SU-DHL-6 (cell line): ENCODE data around the gene SLC25A10.

Experiments
- H2AFZ ChIP-seq: fragments of 200-600 bp; sonication (generic); 2 replicates; pipeline ENCODE4 v1.6.1; 2014; ENCODE audit warnings: low read depth, mild to moderate bottlenecking, moderate library complexity, mixed read lengths, antibody characterized with exemption, low read length; ENCODE audit not compliant: severe bottlenecking
- H3F3A ChIP-seq: fragments of 200-600 bp; shearing (Covaris generic); 2 replicates; pipeline ENCODE4 v1.6.0; 2016; ENCODE audit warnings: antibody characterized with exemption, mild to moderate bottlenecking; ENCODE audit not compliant: insufficient read depth
- H3K27ac ChIP-seq: fragments of 200-600 bp; sonication (generic); 2 replicates; pipeline ENCODE4 v1.5.1; 2016; ENCODE audit warnings: low read depth, mild to moderate bottlenecking, low read length, moderate library complexity, mixed read lengths
- H3K27me3 ChIP-seq: fragments of 200-600 bp; sonication (generic), shearing (Covaris generic); 2 replicates; pipeline ENCODE4 v1.6.0; 2014; ENCODE audit warnings: mild to moderate bottlenecking, low read length
- H3K36me3 ChIP-seq: fragments of 200-600 bp; sonication (generic); 2 replicates; pipeline ENCODE4 v1.6.1; 2014; ENCODE audit warnings: mild to moderate bottlenecking, low read length, mixed read lengths
- H3K4me2 ChIP-seq: fragments of 300-600, 200-600 bp; shearing (Covaris generic), sonication (generic); 2 replicates; pipeline ENCODE4 v1.6.0; 2014; ENCODE audit warnings: low read length, low read depth, mild to moderate bottlenecking; ENCODE audit not compliant: poor library complexity, severe bottlenecking
- H3K4me3 ChIP-seq: fragments of 200-600 bp; sonication (generic); 2 replicates; pipeline ENCODE4 v1.5.1; 2014; ENCODE audit warnings: antibody characterized with exemption, low read length, mild to moderate bottlenecking, mixed read lengths; ENCODE audit not compliant: insufficient read depth, poor library complexity, severe bottlenecking
- H3K79me2 ChIP-seq: fragments of 200-600 bp; sonication (generic); 2 replicates; pipeline ENCODE4 v1.6.1; 2014; ENCODE audit warnings: mild to moderate bottlenecking, low read length, moderate library complexity; ENCODE audit not compliant: insufficient read depth
- H3K9ac ChIP-seq: fragments of 200-600 bp; sonication (generic); 2 replicates; pipeline ENCODE4 v1.7.0; 2014; ENCODE audit warnings: mild to moderate bottlenecking, low read length
- H3K9me2 ChIP-seq: fragments of 200-600 bp; sonication (generic); replicated peaks from 2 replicates; pipeline ENCODE4 v1.6.1; 2014; ENCODE audit warnings: low read length; ENCODE audit not compliant: insufficient read depth
- H3K9me3 ChIP-seq: fragments of 200-600 bp; sonication (generic); 2 replicates; pipeline ENCODE4 v1.6.1; 2014; ENCODE audit warnings: low read length, mixed read lengths; ENCODE audit not compliant: insufficient read depth
- H4K20me1 ChIP-seq: fragments of 200-600 bp; sonication (generic); 2 replicates; pipeline ENCODE4 v1.6.1; 2014; ENCODE audit warnings: low read depth, mild to moderate bottlenecking, antibody characterized with exemption, low read length, moderate library complexity, mixed read lengths
- EZH2phosphoT487 ChIP-seq: fragments of 200-600 bp; sonication (generic), shearing (Covaris generic); conservative IDR thresholded peaks from 2 replicates; pipeline ENCODE4 v1.6.1; 2018; ENCODE audit warnings: mild to moderate bottlenecking, antibody characterized with exemption, low read length, moderate library complexity, mixed read lengths
- TF ChIP-seq, protein P1 (sequence below): fragments of 200-600 bp; sonication (generic); IDR thresholded peaks from one replicate; pipeline ENCODE4 v1.5.1; 2017; ENCODE audit warnings: antibody characterized with exemption, mild to moderate bottlenecking, low read length, moderate library complexity; ENCODE audit not compliant: insufficient read depth, poor library complexity, severe bottlenecking

Gene SLC25A10

DNA sequence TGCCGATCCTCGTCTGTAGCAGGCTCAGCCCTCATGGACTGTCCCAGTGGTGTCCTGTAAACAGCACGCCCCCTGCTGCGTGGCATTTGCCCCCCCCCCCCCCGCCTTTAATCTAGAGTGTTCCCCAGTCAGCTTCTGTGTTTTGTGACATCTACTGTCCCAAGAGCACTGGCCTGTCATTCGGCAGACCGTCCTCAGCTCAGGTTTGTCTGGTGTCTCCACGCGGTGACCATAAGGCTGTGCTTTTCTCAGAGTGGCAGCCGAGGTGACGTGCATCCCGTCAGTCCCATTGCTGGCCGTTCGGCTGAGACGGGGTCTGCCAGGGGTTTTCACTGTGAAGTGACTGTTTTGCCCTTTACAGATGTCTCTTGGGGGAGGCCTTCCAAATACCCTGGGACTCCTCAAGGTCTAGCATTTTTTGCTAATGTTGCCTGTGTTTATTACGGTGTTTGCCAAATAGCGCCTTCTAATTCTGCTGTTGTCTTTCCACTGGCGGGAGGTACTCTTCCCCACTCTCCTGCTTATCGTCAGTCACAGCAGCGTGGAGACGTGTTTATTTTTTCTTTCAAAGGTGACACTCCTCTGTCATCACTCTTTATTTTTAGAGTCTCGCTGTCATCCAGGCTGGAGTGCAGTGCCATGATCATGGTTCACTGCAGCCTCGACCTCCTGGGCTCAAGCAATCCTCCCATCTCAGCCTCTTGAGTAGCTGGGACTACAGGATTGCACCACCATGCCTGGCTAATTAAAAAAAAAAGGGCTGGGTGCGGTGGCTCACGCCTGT lies 14.6 kb upstream of the SLC25A10 start:
- no peaks in the 10 kb centered on the region for H3K9me3 ChIP-seq
- peaks cover 17% of the 10 kb centered on the region; the same call in 1 of the 2 replicates for H3F3A ChIP-seq
- H3K79me2 ChIP-seq, result peaks cover 27% of the 10 kb centered on the region
- peaks cover 2% of the 10 kb centered on the region; the same call in 1 of the 2 replicates for H3K36me3 ChIP-seq
- no peak overlapping the region for H3K4me3 ChIP-seq
- H3K27me3 ChIP-seq, result no peaks in the 10 kb centered on the region
- TF ChIP-seq EZH2phosphoT487, result no peak
- TF ChIP-seq, protein P1, sequence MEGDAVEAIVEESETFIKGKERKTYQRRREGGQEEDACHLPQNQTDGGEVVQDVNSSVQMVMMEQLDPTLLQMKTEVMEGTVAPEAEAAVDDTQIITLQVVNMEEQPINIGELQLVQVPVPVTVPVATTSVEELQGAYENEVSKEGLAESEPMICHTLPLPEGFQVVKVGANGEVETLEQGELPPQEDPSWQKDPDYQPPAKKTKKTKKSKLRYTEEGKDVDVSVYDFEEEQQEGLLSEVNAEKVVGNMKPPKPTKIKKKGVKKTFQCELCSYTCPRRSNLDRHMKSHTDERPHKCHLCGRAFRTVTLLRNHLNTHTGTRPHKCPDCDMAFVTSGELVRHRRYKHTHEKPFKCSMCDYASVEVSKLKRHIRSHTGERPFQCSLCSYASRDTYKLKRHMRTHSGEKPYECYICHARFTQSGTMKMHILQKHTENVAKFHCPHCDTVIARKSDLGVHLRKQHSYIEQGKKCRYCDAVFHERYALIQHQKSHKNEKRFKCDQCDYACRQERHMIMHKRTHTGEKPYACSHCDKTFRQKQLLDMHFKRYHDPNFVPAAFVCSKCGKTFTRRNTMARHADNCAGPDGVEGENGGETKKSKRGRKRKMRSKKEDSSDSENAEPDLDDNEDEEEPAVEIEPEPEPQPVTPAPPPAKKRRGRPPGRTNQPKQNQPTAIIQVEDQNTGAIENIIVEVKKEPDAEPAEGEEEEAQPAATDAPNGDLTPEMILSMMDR, result no peak
- no peak overlapping the region for H2AFZ ChIP-seq
- no peak overlapping the region for H3K27ac ChIP-seq
- no peak overlapping the region for H3K9ac ChIP-seq
- no peaks in the 10 kb centered on the region for H3K9me2 ChIP-seq
- H3K4me2 ChIP-seq, result no peak overlapping the region
- H4K20me1 ChIP-seq, result no peaks in the 10 kb centered on the region

DNA sequence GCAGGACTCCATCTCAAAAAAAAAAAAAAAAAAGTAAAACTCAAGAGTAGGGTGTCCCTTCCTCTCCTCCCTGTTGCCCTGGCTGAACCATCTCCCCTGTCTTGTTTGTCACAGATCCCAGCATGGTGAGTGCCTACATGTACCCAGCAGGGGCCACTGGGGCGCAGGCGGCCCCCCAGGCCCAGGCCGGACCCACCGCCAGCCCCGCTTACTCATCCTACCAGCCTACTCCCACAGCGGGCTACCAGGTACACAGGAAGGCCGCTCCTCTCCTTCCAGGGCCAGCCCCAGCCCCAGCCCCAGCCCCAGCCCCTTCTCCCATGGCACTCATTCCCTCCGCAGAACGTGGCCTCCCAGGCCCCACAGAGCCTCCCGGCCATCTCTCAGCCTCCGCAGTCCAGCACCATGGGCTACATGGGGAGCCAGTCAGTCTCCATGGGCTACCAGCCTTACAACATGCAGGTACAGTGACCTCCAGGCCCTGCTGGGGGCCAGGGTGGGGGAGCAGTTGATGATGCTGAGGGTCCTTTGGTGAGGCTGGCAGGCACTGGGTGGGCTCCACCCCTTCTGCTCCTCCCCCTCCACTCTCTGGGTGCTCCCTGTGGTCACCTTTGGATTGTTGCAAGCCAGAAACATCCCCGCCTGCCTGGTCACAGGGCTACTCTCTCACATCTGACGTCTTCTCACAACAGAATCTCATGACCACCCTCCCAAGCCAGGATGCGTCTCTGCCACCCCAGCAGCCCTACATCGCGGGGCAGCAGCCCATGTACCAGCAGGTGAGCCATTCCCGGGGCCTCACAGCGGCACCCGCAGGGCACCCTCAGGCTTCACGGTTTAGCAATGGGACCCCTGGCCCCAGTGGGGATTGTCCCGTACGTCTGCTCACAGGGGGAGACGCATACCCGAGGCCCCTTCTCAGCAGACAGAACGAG lies 11.5 kb upstream of the SLC25A10 start:
- Histone ChIP-seq H3K9me2 (no peaks in the 10 kb centered on the region), H3K27me3 (no peaks in the 10 kb centered on the region), H3K36me3 (peaks cover 2% of the 10 kb centered on the region; the same call in 1 of the 2 replicates), H3K27ac (peak overlapping the region; percentile 77), H2AFZ (no peak overlapping the region), H4K20me1 (no peaks in the 10 kb centered on the region), H3K4me3 (peak overlapping the region; percentile 98), H3F3A (peaks cover 17% of the 10 kb centered on the region; the same call in 1 of the 2 replicates), H3K4me2 (peak overlapping the region; percentile 71), H3K9me3 (no peaks in the 10 kb centered on the region), H3K9ac (peak overlapping the region; percentile 98), H3K79me2 (peaks cover 53% of the 10 kb centered on the region)
- TF ChIP-seq, protein P1, result no peak
- TF ChIP-seq EZH2phosphoT487, result no peak

DNA sequence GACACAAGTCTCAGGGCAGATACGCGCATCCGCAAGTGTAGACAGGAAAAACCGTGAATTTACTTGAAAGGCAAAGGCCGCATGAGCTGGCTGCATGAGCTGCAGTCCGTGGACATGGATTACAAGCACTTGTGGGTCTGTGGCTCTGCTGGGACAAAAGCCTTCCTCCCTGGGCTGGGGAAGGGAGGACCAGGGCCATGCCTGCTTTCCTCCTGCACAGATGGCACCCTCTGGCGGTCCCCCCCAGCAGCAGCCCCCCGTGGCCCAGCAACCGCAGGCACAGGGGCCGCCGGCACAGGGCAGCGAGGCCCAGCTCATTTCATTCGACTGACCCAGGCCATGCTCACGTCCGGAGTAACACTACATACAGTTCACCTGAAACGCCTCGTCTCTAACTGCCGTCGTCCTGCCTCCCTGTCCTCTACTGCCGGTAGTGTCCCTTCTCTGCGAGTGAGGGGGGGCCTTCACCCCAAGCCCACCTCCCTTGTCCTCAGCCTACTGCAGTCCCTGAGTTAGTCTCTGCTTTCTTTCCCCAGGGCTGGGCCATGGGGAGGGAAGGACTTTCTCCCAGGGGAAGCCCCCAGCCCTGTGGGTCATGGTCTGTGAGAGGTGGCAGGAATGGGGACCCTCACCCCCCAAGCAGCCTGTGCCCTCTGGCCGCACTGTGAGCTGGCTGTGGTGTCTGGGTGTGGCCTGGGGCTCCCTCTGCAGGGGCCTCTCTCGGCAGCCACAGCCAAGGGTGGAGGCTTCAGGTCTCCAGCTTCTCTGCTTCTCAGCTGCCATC lies 10.6 kb upstream of the SLC25A10 start:
- TF ChIP-seq EZH2phosphoT487, result no peak
- TF ChIP-seq, protein P1, result no peak
- H4K20me1 ChIP-seq, result no peaks in the 10 kb centered on the region
- peak overlapping the region; percentile 98 for H3K9ac ChIP-seq
- peak overlapping the region; percentile 77 for H3K27ac ChIP-seq
- H3F3A ChIP-seq, result peaks cover 17% of the 10 kb centered on the region; the same call in 1 of the 2 replicates
- H2AFZ ChIP-seq, result no peak overlapping the region
- H3K9me3 ChIP-seq, result no peaks in the 10 kb centered on the region
- H3K36me3 ChIP-seq, result peaks cover 2% of the 10 kb centered on the region; the same call in 1 of the 2 replicates
- peaks cover 60% of the 10 kb centered on the region for H3K79me2 ChIP-seq
- H3K27me3 ChIP-seq, result no peaks in the 10 kb centered on the region
- peak overlapping the region; percentile 98 for H3K4me3 ChIP-seq
- no peaks in the 10 kb centered on the region for H3K9me2 ChIP-seq
- peak overlapping the region; percentile 71 for H3K4me2 ChIP-seq
